Activated T-cell treated with anti-CD3 and anti-CD28 coated beads for 1 hour (primary cell): Measurements from ENCODE around the gene ACBD6.
A peak's percentile ranks its signal among the peaks of the same experiment; 100 is the strongest.
"Not testable (repeated sequence)": the region's sequence is repeated elsewhere in the genome, so short reads cannot be mapped to it uniquely, and the experiment has no call there.

Experiments used
- DNase-seq: peaks from one replicate; pipeline ENCODE4 v3.0.0-alpha.2; 2020; ENCODE audit warnings: low read depth

ACBD6 gene, protein sequence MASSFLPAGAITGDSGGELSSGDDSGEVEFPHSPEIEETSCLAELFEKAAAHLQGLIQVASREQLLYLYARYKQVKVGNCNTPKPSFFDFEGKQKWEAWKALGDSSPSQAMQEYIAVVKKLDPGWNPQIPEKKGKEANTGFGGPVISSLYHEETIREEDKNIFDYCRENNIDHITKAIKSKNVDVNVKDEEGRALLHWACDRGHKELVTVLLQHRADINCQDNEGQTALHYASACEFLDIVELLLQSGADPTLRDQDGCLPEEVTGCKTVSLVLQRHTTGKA

DNA sequence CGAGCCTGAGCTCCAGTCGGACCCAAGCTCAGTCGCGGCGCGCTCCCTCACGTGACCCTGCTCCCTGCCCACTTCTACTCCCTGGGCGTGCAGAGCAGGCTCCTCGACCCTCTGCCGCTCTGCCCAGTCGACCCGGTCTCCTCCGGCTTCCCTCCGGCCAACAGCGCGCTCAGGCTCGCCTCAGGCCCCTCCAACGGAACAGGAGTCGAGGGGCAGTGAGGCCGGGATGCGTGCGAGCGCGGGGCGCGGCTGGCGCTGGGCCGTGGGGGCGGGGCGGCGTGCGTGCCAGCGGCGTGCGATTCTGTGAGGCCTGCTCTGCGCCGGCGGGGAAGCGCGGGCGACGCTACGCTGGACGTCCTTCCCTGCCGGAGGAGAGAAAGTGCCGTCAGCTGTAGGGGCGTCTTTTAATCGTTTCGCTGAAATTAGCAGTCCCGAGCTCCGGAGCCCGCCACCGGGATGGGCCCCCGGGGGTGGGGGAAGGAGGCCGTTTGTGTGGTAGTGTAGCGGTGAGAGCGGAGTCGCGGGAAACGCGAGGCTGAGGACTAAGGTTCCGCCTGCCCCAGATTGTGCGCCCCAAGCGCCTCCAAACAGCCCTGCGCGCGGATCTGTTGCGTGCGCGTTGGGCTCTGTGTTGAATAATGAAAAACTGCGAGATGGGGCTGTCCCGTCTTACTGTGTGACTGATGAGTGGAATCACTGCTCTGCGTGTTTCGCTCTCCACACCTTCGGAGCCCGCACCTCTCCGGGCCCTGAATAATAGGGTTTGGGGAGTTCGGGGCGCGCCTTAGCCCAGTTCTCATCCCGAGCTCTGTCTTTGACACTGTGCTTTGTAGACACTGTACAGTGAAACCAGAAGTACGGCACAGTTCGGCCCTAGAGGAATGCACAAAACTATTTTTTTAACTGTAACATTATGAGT is at the start of gene ACBD6:
Gene ACBD6 (minus strand): TSS at position 217 of the 919 bp plus-strand sequence. CDS start 311 bp downstream, outside the sequence.
- peak; percentile 77 for DNase-seq

DNA sequence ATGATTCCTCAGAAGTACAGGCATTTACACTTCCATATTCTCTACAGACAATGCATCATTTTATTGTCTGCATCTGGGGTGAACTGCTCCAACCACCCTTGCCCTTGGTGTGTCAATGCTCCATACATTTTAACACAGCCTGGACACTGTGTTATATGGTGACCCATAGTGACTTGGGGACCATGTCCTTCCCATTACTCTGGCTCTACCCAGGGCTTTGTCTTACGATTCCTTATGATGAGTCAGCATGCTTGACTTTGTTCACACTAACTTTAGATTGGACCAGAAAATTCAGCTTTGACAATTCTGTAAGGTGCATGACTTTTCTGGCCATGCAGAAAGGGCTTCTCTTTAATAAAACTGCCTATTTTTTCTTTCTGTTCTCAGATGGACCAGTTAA is 49.6 kb upstream of the ACBD6 start:
- DNase-seq: no peak

DNA sequence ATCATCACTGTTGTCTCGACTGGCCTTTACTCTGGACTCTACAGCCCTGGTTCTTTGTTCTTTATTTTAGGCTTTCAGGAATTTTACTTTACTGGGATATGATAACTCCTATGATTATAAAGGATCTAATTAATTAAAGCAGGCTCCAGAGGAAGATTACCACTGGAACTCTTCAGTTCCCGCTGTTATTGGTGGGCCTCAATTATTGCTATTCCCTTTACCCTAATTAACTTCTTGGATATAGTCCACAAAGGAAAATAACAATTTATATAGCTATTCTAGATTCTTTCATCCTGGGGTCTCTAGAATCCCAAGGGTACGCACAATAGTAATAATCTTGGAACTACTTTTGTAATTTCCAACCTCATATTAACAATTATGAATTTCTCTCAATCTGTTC is 47.9 kb upstream of the ACBD6 start:
- DNase-seq: no peak

DNA sequence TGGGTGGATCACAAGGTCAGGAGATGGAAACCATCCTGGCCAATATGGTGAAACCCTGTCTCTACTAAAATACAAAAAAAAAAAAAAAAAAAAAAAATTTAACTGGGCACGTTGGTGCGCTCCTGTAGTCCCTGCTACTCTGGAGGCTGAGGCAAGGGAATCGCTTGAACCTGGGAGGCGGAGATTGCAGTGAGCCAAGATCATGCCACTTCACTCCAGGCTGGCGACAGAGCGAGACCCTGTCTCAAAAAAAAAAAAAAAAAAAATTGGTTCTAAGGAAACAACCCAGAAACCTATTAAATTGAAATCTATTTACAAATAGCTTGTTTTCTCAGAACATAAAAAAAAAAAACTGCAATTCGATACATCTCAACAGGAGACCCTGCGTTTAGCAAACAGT is 47.4 kb upstream of the ACBD6 start:
- DNase-seq: not testable (repeated sequence)

DNA sequence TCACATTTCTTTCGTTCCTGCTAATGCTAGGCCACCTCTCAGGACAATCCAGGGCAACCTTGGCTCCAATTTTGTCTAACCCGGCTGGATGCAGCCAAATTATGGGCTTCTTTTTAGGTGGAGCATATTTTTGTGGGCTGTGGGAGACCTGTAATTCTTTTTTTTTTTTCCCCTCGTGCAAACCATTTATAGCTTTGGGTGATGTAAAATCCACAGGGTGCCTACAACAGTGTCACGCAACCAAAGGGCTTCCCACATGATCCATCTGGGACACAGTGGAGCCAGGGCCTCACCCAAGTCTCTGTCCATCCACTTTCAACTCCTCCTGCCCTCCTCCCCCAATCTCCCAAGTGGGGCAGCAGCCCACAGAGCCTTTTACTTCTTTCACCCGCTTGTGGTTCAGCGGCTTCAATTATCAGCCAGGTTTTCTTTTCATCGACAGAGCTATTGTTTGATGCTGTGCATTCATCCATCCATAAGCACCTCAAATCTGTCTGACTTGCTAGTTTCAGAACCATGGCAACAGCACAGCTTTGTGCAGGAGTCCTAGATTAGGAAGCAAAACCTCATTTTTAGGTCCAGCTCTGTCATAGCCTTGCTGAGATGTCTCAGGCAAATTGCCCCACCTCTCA is 46.4 kb upstream of the ACBD6 start:
- no peak for DNase-seq

DNA sequence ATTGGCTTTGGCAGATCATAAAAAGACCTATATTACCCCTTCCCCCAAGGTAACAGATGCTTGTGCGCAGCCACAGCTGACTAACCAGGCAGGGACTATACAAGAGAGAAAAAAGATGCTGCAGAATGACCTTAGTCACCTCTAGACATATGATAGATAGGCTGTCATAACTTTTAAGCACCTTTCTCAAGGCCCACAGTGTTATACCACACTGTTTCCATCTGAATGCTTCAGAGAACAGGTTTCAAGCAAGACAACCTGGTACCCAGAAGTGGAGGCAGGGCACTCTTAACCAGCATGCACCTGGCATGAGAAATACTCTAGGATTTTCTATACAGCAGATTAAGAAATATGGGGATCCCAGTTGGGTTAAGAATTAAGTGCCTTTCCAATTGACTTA is 43.6 kb upstream of the ACBD6 start:
- no peak for DNase-seq

DNA sequence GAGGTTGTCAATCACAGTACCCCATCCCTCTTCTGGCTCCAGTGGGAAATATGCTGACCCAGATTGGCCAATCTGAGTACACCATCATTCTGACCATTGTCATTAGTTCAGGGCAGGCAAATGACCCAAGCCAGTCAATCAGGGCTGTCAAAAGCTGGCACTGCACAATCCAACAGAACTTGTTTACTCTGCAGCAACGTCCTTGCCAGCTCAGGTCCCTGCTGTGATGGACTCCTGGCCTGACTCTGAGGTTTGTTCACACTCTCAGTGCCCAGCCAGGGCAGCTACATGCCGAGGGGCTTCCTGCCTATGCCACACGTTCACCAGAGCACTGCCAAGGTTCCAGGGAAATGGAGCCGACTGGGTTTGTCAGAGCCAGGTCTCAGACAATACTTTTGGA is 41.7 kb upstream of the ACBD6 start:
- no peak for DNase-seq

DNA sequence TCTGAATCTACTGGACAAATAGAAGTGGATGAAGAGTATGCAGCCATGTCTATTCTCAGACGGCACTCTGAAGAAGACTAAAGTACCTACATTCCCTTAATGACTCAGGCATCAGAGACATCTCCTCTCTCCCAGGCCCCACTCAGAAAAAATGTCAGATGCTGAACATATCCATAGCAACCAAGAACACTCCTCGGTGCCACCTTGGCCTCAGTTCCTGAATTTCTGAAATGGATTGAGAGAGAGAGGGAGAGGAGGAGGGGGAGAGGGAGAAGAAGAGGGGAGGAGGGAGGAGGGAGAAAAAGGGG is 40.4 kb upstream of the ACBD6 start:
- no peak for DNase-seq

DNA sequence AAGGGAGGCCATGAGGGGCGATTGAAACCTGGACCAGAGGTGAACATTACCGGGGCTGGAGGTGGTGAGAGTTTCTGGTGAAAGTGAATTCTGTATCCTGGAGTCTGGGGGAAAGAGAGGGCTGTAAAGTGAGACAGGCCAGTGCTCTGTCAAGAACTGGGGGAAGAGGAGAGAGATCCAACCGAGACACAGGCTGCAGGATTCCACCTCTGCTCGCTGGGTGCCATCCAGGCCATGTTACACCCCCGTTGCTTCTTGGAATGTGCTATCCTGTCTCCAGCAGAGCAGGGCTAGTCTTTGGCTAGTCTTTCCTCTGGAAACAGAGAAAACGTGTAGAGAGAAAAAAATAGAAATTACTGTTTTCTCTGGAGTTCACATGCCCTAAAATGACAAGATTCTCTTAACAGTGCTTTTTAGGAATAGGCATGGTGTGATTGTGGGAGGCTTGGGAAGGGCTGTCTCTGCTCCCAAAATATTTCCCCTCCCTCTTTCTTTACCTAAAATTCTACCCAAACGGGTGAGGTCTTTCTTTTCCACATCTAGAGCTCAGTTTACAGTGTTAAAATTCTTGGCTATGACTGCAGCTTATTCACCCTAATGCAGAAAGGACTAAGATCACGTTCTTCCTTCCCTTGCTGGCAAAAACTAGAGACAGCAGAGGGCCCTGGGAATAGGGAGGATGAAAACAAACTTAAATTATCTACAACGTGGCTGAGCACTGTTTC is 39.9 kb upstream of the ACBD6 start:
- no peak for DNase-seq

DNA sequence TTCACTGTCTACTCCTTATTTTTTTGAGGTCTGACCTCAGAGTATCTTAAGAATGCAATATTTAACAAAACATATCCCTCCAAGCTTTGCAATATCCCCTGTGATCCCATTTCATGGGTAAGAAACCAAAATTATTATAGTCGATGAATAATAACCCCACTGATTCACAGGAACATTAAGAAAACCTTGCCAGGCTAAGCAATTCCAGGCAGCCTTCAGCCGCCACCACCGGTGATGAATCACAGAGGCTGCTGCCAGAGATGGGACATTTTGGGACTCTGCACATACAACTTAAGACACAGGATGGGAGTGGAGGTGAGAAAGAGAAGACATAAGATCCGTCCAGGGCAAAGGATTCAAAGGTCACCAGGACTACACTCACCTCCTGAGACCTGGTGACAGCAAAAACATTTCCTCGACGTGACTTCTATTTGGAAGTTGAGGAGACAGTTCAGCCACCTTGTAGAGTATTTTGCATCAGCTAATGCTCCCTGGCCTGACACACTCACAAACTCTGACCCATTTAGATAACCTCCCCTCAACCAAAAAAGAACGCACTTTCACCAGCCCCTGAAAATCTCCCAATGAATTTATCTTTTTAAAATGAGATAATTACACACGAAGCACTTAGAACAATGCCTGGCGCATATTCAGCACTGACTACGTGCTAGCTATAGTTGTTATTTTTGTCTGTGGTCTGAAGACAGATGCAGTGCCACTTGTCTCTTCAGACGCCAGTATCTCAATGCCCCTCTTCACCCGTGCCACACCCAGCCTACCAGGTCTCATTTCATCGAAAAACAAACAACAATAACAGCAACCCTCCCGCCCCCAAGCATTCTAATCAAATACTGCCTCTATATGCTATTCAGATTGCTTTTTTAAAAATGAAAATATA is 38.6 kb upstream of the ACBD6 start:
- no peak for DNase-seq

DNA sequence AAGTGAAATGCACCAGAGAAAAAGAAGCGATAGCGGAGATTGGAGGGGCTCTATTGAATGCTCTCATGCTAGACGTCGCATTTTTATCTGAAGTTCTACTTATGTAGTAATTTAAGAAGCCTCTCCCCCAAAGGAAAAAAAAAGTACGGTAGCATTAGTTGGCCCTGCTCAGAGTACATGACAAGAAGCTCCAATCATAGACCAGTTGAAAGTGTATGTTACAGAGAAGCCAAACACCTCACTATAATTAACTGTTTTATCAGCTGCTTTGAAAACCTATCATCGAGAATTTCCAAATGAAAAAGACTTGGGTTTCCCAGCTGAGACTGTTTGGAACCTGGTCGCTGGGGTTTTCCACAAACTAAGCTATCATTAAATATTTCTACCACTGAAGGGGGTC is 36.8 kb upstream of the ACBD6 start:
- no peak for DNase-seq

DNA sequence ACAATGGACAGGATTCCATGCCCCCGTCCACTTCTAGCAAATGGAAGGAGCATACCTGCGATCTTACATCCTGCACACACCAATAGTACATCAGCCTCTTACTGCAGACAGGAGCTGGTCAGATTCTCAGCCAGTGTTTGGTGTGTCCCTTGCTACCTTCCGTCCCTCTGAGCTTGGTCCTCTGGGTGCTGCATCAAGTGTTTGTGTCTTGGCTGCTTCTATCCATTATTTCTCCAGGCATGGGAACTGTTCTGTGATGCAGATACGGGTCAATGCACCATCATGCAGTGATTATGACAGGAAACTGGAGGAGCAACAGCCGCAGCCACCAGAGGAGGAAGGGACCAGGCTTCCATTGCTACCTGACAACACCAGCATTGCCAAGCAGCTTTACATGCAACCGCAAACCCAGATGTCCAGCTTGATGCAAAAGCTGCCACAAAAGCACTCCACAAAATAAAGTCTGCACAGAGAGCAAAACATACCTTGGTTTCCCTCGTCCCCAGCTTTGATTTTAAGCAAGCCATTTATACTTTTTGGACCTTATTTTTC is 34.5 kb upstream of the ACBD6 start:
- DNase-seq: no peak

DNA sequence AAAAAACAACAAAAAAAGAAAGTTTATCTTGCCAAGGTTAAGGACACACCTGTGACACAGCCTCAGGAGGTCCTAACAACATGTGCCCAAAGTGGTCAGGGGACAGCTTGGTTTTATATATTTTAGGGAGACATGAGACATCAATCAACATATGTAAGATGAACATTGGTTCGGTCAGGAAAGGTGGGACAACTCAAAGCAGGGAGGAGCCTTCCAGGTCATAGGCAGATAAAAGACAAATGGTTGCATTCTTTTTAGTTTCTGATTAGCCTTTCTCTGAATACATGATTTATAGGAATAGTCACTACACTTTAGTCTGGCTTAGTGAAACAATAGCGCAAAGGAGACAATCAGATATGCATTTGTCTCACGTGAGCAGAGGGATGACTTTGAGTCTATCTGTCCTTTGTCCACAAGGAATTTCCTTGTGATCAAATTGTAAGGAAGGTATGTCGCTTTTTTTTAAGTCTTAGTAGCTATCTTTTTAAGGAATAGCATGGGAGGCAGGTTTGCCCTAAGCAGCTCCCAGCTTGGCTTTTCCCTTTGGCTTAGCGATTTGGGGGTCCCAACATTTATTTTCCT is 33.1 kb upstream of the ACBD6 start:
- DNase-seq: no peak

DNA sequence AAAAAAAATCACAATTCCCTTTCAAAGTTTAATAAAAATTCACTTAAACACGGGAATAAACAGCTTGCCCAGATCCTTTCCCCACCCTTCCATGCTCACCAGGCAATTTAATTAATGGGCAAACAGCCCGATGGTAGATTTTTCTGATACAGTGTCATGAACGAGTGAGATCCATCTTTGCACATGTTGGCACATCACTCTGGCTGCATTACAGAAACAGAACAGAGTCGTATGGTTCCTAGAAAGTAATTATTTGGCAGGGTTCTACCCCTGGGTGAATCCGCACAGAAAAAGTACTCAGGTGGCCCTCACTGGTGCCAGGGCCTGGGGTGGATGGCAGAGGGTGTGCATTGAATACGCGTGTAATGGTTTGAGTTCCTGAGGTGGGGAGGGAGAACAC is 31.8 kb upstream of the ACBD6 start:
- no peak for DNase-seq

DNA sequence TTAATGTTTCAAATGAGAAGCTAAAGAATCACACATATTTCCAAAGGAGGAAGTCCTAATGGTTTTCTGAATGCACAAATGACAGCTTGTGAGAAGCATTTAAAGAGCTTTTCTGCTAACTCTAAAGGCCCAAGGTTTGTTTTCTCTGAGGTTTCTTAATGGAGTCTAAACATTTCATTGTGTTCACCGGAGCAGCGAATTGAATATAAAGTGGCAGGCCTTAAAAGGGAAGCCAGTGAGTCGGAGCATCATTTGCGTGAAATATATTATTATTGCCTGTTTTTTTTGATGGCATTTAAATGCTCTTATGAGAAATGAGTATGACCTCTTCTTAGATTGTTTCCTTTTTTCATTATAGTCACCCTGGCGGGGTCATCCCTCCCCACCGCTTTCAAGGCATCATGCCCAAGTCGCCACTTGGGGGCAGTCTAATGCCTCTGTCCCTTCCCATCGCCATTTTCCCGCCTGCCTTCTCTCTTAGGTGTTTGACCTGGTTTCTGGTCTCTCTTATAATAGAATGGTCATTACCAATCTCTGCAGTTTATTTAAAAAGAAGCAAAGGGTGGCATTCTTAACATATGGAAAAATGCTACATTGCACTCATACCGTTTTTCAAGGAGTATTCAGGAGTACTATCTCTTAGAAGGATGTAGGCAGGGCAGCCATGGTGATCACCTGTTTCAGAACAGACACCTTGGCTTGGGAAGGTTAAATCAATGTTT is 31.1 kb upstream of the ACBD6 start:
- peak; percentile 50 for DNase-seq

DNA sequence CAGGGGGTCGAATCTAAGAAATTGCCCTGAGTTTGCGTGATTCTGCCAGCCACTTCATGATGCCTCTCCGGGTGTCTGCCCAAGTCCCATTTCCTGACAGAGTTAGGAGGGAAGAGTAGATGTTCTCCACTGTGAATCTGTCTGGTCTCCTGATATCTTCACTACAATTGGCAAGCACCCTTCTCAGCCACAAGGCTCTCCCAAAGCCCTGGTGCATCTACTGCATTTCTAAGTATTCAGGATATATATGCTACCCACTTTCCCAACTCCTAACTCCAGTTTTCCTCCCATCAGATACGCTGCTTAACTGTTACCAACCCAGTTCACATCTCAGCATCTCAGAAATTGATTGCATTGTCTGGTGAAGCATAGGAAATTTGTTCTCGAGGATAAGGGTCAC is 30.5 kb upstream of the ACBD6 start:
- DNase-seq: no peak

DNA sequence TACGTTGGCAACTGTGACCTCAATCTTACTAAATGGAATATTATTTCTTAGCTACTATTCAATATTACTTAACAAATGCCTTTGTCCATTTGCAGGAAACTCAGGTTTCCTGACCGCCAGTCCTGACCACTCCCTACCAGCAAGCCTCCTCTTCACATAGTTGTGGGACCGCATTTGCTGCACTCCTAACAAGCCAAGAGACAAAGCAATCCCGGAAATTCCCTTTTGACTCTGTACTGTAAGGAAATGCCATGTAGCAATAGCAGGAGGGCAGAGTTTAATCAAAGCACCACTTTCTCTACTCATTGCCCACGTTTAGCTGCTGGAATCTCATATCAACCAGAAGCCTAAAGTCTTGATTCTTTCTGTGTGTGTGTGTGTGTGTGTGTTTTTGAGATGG is 28.1 kb upstream of the ACBD6 start:
- DNase-seq: no peak

DNA sequence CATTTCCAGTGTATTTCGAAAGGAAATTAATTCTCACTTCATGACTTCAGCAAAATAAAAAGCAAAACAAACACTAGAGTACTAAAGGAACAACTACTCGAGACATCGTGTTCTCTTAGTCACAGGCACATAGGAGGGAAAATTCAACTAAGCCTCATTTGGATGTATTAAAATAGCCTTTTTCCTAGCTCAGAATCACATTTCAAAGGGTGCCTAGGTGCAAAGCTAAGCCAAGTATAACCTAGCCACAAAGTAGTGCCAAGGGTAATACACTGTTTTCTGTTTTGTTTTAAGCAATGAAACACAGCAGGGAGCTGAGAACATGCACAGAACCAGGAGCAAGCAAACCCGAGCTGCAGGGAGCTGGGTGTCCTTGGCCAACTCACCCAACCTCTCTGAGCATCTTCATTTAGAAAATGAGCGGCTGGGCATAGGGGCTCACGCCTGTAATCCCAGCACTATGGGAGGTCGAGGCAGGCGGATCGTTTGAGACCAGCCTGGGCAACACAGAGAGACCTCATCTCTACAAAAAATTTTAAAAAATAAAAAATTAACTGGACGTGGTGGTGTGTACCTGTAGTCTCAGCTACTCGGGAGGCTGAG is 26.6 kb upstream of the ACBD6 start:
- DNase-seq: no peak

DNA sequence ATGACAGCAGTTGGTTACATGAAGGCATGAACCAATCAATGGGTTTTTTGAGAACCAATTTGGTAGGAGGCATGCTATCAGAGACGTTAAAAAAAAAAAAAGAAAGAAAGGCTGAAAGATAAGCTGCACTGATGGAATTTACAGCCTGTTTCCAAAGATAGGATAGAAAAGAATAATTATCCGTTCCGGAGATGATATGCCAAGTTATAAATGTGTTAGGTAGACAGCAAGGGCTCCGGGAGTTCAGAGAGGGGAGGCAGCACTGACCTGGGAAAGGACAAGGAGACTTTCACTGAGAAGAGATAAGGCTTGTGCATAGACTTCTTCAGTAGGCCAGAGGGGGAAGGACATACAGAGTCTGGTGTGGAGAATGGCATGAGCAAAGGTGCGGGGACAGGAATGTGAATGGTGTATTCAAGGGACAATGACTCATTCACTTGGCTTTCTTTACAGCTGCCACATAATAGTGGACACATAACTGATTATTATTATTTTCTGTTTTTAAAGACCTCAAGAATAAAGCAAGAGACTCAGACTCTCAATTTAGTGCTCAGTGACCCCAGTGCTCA is 24.8 kb upstream of the ACBD6 start:
- no peak for DNase-seq
